Suprapubic skin (tissue), 4 donors: Measurements from ENCODE around the gene FARS2.

Experiments
- POLR2A ChIP-seq, 2 donors: fragments of 450-650 bp; IDR thresholded peaks; one replicate each; pipeline ENCODE4 v1.6.1; 2017; ENCODE audit warnings: antibody characterized with exemption in 2 of 2, mild to moderate bottlenecking in 2 of 2, moderate library complexity in 2 of 2
- POLR2AphosphoS5 ChIP-seq, 3 donors: sonication (generic); formaldehyde crosslinking; IDR thresholded peaks; one replicate each; pipeline ENCODE4 v1.6.1; 2017; ENCODE audit warnings: antibody characterized with exemption in 3 of 3
- TF ChIP-seq, protein P1 (sequence below), 2 donors: fragments of 200-600 bp in 1 of 2; fragments of 450-650 bp in 1 of 2; sonication (generic) in 1 of 2; IDR thresholded peaks; one replicate each; pipeline ENCODE4 v1.5.1; 2016 to 2019; ENCODE audit warnings: antibody characterized with exemption in 2 of 2, mild to moderate bottlenecking in 1 of 2, moderate library complexity in 1 of 2

- TF ChIP-seq, protein P1, sequence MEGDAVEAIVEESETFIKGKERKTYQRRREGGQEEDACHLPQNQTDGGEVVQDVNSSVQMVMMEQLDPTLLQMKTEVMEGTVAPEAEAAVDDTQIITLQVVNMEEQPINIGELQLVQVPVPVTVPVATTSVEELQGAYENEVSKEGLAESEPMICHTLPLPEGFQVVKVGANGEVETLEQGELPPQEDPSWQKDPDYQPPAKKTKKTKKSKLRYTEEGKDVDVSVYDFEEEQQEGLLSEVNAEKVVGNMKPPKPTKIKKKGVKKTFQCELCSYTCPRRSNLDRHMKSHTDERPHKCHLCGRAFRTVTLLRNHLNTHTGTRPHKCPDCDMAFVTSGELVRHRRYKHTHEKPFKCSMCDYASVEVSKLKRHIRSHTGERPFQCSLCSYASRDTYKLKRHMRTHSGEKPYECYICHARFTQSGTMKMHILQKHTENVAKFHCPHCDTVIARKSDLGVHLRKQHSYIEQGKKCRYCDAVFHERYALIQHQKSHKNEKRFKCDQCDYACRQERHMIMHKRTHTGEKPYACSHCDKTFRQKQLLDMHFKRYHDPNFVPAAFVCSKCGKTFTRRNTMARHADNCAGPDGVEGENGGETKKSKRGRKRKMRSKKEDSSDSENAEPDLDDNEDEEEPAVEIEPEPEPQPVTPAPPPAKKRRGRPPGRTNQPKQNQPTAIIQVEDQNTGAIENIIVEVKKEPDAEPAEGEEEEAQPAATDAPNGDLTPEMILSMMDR (IDR thresholded peaks at IDR 0.05) = no peak
- TF ChIP-seq POLR2A (IDR thresholded peaks at IDR 0.05) (no peak), POLR2AphosphoS5 (IDR thresholded peaks at IDR 0.05) (no peak)
These were observed 314 bp downstream of the FARS2 start for GRCh38 chr6:5261545-5262109.
